Panc1 (cell line): ENCODE results near the gene POLD2.

Experiments used
- POLR2AphosphoS5 ChIP-seq: IDR thresholded peaks from 2 replicates; pipeline ENCODE4 v1.6.1; 2012; ENCODE audit warnings: mild to moderate bottlenecking, low read depth, low read length, moderate library complexity
- SIN3A ChIP-seq: IDR thresholded peaks from 2 replicates; pipeline ENCODE4 v1.6.1; 2012; ENCODE audit warnings: low read depth, mild to moderate bottlenecking, low read length, moderate library complexity, borderline replicate concordance; ENCODE audit not compliant: insufficient read depth
- TCF7L2 ChIP-seq: IDR thresholded peaks from 2 replicates; pipeline ENCODE4 v1.6.1; 2011; ENCODE audit warnings: mild to moderate bottlenecking, low read depth, low read length, inconsistent platforms
- TF ChIP-seq, protein P1 (sequence below): fragments of 450-650 bp; IDR thresholded peaks from 2 replicates; pipeline ENCODE4 v1.5.1; 2017; ENCODE audit warnings: mild to moderate bottlenecking
- TF ChIP-seq, protein P2 (sequence below), 2 experiments: IDR thresholded peaks; 2 replicates each; pipeline ENCODE4 v1.6.1; 2011 to 2012; ENCODE audit warnings: low read depth in 2 of 2, control low read depth in 1 of 2, low read length in 1 of 2, mild to moderate bottlenecking in 1 of 2, moderate library complexity in 1 of 2; ENCODE audit not compliant: insufficient read depth in 1 of 2

DNA sequence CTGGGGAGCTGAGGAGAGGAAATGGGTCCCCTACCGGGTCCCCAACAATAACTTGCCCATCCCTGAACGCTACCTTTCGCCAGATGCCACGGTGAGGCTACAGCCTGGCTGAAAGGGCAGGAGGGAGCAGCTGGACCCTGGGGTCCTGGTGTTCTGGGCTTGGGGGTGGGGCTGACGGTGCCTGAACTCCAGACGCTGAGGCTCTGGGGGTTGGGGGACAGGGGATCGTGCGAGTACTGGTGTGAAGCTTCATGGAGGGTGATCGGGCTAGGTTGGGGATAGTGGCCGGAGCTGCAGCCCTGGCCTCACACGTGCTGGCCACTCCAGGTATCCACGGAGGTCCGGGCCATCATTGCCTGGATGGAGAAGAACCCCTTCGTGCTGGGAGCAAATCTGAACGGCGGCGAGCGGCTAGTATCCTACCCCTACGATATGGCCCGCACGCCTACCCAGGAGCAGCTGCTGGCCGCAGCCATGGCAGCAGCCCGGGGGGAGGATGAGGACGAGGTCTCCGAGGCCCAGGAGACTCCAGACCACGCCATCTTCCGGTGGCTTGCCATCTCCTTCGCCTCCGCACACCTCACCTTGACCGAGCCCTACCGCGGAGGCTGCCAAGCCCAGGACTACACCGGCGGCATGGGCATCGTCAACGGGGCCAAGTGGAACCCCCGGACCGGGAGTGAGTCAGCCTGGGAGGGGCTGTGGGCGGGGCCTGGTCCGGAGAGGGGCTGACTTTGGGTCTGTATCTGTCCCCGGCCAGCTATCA, 10.9 kb downstream of the POLD2 start:
- TF ChIP-seq, protein P1, sequence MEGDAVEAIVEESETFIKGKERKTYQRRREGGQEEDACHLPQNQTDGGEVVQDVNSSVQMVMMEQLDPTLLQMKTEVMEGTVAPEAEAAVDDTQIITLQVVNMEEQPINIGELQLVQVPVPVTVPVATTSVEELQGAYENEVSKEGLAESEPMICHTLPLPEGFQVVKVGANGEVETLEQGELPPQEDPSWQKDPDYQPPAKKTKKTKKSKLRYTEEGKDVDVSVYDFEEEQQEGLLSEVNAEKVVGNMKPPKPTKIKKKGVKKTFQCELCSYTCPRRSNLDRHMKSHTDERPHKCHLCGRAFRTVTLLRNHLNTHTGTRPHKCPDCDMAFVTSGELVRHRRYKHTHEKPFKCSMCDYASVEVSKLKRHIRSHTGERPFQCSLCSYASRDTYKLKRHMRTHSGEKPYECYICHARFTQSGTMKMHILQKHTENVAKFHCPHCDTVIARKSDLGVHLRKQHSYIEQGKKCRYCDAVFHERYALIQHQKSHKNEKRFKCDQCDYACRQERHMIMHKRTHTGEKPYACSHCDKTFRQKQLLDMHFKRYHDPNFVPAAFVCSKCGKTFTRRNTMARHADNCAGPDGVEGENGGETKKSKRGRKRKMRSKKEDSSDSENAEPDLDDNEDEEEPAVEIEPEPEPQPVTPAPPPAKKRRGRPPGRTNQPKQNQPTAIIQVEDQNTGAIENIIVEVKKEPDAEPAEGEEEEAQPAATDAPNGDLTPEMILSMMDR, result no peak
- TF ChIP-seq TCF7L2 (no peak), POLR2AphosphoS5 (no peak), SIN3A (0 out of 2 replicates have a peak, but pooled peaks have one; percentile 53)
- TF ChIP-seq, protein P2, sequence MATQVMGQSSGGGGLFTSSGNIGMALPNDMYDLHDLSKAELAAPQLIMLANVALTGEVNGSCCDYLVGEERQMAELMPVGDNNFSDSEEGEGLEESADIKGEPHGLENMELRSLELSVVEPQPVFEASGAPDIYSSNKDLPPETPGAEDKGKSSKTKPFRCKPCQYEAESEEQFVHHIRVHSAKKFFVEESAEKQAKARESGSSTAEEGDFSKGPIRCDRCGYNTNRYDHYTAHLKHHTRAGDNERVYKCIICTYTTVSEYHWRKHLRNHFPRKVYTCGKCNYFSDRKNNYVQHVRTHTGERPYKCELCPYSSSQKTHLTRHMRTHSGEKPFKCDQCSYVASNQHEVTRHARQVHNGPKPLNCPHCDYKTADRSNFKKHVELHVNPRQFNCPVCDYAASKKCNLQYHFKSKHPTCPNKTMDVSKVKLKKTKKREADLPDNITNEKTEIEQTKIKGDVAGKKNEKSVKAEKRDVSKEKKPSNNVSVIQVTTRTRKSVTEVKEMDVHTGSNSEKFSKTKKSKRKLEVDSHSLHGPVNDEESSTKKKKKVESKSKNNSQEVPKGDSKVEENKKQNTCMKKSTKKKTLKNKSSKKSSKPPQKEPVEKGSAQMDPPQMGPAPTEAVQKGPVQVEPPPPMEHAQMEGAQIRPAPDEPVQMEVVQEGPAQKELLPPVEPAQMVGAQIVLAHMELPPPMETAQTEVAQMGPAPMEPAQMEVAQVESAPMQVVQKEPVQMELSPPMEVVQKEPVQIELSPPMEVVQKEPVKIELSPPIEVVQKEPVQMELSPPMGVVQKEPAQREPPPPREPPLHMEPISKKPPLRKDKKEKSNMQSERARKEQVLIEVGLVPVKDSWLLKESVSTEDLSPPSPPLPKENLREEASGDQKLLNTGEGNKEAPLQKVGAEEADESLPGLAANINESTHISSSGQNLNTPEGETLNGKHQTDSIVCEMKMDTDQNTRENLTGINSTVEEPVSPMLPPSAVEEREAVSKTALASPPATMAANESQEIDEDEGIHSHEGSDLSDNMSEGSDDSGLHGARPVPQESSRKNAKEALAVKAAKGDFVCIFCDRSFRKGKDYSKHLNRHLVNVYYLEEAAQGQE (IDR thresholded peaks at IDR 0.05; ENCODE audit: insufficient read depth in 1 of 2, low read depth in 2 of 2, low read length in 1 of 2), result no peak
